Activated B cell treated with CpG ODN at 0.5 μM for 24 hours (primary cell): ENCODE results near the gene RNF31. TPM values are rescaled to one million over a fixed set of nuclear protein-coding genes. Genes with fewer than 3 reads are reported as not detected.
A peak's percentile ranks its signal among the peaks of the same experiment; 100 is the strongest.

Experiments used
- ATAC-seq: fragments of 200-7000 bp; cut with Tn5 transposase; one replicate; pipeline ENCODE4 v1.10.0; 2021; ENCODE audit warnings: low read depth, mild to moderate bottlenecking, moderate library complexity
- CTCF ChIA-PET: fragments of 350-600 bp; sonication (Branson Sonifier 250); formaldehyde crosslinking; loops from one replicate; lab custom pipeline; 2021; ENCODE audit warnings: antibody characterized with exemption; lab: Charles Lee
- POLR2A ChIA-PET: fragments of 350-600 bp; sonication (Branson Sonifier 250); formaldehyde crosslinking; loops from one replicate; lab custom pipeline; 2021; ENCODE audit warnings: antibody characterized with exemption; lab: Charles Lee
- DNase-seq: peaks from one replicate; pipeline ENCODE4 v3.0.0; 2022
- H3K27ac Mint-ChIP-seq: one replicate; pipeline ENCODE4 v1.8.0; 2020; ENCODE audit warnings: mixed read lengths
- H3K27me3 Mint-ChIP-seq: one replicate; pipeline ENCODE4 v1.8.0; 2021; ENCODE audit warnings: mixed read lengths
- H3K36me3 Mint-ChIP-seq: one replicate; pipeline ENCODE4 v1.8.0; 2021; ENCODE audit warnings: low read depth, mixed read lengths
- H3K4me1 Mint-ChIP-seq: one replicate; pipeline ENCODE4 v1.8.0; 2021; ENCODE audit warnings: mixed read lengths
- H3K4me3 Mint-ChIP-seq: one replicate; pipeline ENCODE4 v1.8.0; 2020; ENCODE audit warnings: mild to moderate bottlenecking, mixed read lengths
- H3K9me3 Mint-ChIP-seq: one replicate; pipeline ENCODE4 v1.8.0; 2020; ENCODE audit warnings: mixed read lengths
- CTCF ChIP-seq: fragments of 200-600 bp; IDR thresholded peaks from one replicate; pipeline ENCODE4 v1.8.0; 2022; ENCODE audit warnings: antibody characterized with exemption, mild to moderate bottlenecking
- intact Hi-C: fragments of 100-400 bp; cut with micrococcal nuclease; formaldehyde crosslinking; loops from one replicate; pipeline ENCODE4 v1.15.1; 2024
- total RNA-seq: library from RNA; stranded (reverse); gene quantifications from 2 replicates; pipeline ENCODE4 v1.2.3, GENCODE V29; 2022

Gene RNF31
- total RNA-seq, 1 donor from 2014 or later, result 99.8 TPM

- intact Hi-C loops, result no loop called here
- Mint-ChIP-seq H3K4me3 (peak overlapping the region; percentile 45), H3K27me3 (no peaks in the 10 kb centered on the region), H3K36me3 (peaks cover 71% of the 10 kb centered on the region), H3K27ac (no peak overlapping the region), H3K4me1 (peaks cover 23% of the 10 kb centered on the region), H3K9me3 (no peaks in the 10 kb centered on the region)
- no peak for DNase-seq
- ATAC-seq, result no peak
- ChIA-PET POLR2A (interaction anchor here (0.6 to 3.7 kb wide), 7 partner anchors 15 to 243 kb away, joined by 3 to 44 read pairs (median 4); partner anchors contain the start of genes CHMP4A, DHRS1, IRF9 and KHNYN), CTCF (interaction anchor here (2.6 kb wide), 1 partner anchor 110 kb away, joined by 9 read pairs; no protein-coding TSS in a partner anchor)
- TF ChIP-seq CTCF, result no peak
Measured at GRCh38 chr14:24186831-24187538, 39.7 kb downstream of the RNF31 start.

- CTCF ChIA-PET, result interaction anchor here (2.5 to 2.6 kb wide), 2 partner anchors 27 to 109 kb away, joined by 9 to 11 read pairs; partner anchors contain the start of gene IRF9
- Mint-ChIP-seq H3K4me1 (peaks cover 27% of the 10 kb centered on the region), H3K36me3 (peaks cover 71% of the 10 kb centered on the region), H3K4me3 (peak overlapping the region; percentile 91), H3K27ac (peak overlapping the region; percentile 61), H3K27me3 (no peaks in the 10 kb centered on the region), H3K9me3 (no peaks in the 10 kb centered on the region)
- TF ChIP-seq CTCF, result no peak
- DNase-seq (no peak), ATAC-seq (no peak)
- POLR2A ChIA-PET, result interaction anchor here (1.0 to 3.7 kb wide), 7 partner anchors 15 to 243 kb away, joined by 4 to 44 read pairs (median 11); partner anchors contain the start of genes CHMP4A, DHRS1, EMC9 and IRF9
- intact Hi-C loops, result no loop called here
Measured at GRCh38 chr14:24187539-24187915, 40.2 kb downstream of the RNF31 start.

- H3K27ac Mint-ChIP-seq, result peak within 1 kb of the TSS; percentile 87
- ChIA-PET POLR2A (interaction anchor here (0.6 to 3.7 kb wide), 20 partner anchors 8 to 242 kb away, joined by 3 to 44 read pairs (median 5); partner anchors contain the start of genes CHMP4A, DCAF11, EMC9 and IRF9), CTCF (interaction anchor here (0.7 to 2.6 kb wide), 5 partner anchors 25 to 145 kb away, joined by 3 to 11 read pairs (median 5); partner anchors contain the start of genes CHMP4A, CIDEB and IRF9)
- peak; percentile 81 for DNase-seq
- no peaks in the 10 kb centered on the region for H3K27me3 Mint-ChIP-seq
- intact Hi-C loops, result loop anchor here (1.0 to 2.0 kb wide), 10 partner anchors 8 to 120 kb away; partner anchors contain the start of genes CHMP4A, DCAF11, EMC9 and GMPR2
- no peaks in the 10 kb centered on the region for H3K9me3 Mint-ChIP-seq
- H3K36me3 Mint-ChIP-seq, result peaks cover 68% of the 10 kb centered on the region
- peak within 1 kb of the TSS; percentile 91 for H3K4me3 Mint-ChIP-seq
- no peak for TF ChIP-seq CTCF
- peak; percentile 92 for ATAC-seq
- H3K4me1 Mint-ChIP-seq, result peaks cover 32% of the 10 kb centered on the region
Measured at GRCh38 chr14:24188251-24189058, 41.2 kb downstream of the RNF31 start, which contains the start of gene IPO4. Gene IPO4, minus strand, starts transcription at chr14:24188816. Its CDS starts 29 bp downstream, at chr14:24188787.

- ChIA-PET POLR2A (interaction anchor here (0.6 to 3.7 kb wide), 18 partner anchors 8 to 112 kb away, joined by 3 to 44 read pairs (median 6); partner anchors contain the start of genes CHMP4A, DCAF11, EMC9 and IRF9), CTCF (interaction anchor here (0.7 to 2.6 kb wide), 5 partner anchors 24 to 145 kb away, joined by 3 to 11 read pairs (median 5); partner anchors contain the start of genes CHMP4A, CIDEB and IRF9)
- no peaks in the 10 kb centered on the region for H3K27me3 Mint-ChIP-seq
- H3K9me3 Mint-ChIP-seq, result no peaks in the 10 kb centered on the region
- peaks cover 64% of the 10 kb centered on the region for H3K36me3 Mint-ChIP-seq
- peaks cover 35% of the 10 kb centered on the region for H3K4me1 Mint-ChIP-seq
- TF ChIP-seq CTCF, result no peak
- H3K27ac Mint-ChIP-seq, result peak overlapping the region; percentile 87
- intact Hi-C loops, result loop anchor here (2.0 kb wide), 1 partner anchor 42 kb away; the partner anchor contains the start of genes PSME2 and RNF31
- peak overlapping the region; percentile 91 for H3K4me3 Mint-ChIP-seq
- ATAC-seq (no peak), DNase-seq (no peak)
Measured at GRCh38 chr14:24189059-24189375, 41.7 kb downstream of the RNF31 start.
